Transverse colon (tissue), 4 donors: ENCODE measurements around the gene RGL3.

Source experiments
- EP300 ChIP-seq: sonication (generic); formaldehyde crosslinking; IDR thresholded peaks from one replicate; pipeline ENCODE4 v1.6.1; 2017; ENCODE audit warnings: antibody characterized with exemption, low read depth
- POLR2A ChIP-seq: fragments of 450-650 bp; IDR thresholded peaks from one replicate; pipeline ENCODE4 v1.6.1; 2016; ENCODE audit warnings: antibody characterized with exemption, mild to moderate bottlenecking, moderate library complexity
- POLR2AphosphoS5 ChIP-seq, 3 donors: sonication (generic); formaldehyde crosslinking; IDR thresholded peaks; one replicate each; pipeline ENCODE4 v1.6.1; 2016; ENCODE audit warnings: antibody characterized with exemption in 3 of 3
- TF ChIP-seq, protein P1 (sequence below), 5 experiments: fragments of 200-600 bp in 3 of 5; fragments of 450-650 bp in 2 of 5; sonication (generic) in 3 of 5; IDR thresholded peaks; 1 replicate in 2 of 5; 2 replicates in 3 of 5; pipeline ENCODE4 v1.5.1; 2016 to 2017; ENCODE audit warnings: antibody characterized with exemption in 5 of 5, inconsistent platforms in 3 of 5, mild to moderate bottlenecking in 2 of 5, moderate library complexity in 1 of 5

DNA sequence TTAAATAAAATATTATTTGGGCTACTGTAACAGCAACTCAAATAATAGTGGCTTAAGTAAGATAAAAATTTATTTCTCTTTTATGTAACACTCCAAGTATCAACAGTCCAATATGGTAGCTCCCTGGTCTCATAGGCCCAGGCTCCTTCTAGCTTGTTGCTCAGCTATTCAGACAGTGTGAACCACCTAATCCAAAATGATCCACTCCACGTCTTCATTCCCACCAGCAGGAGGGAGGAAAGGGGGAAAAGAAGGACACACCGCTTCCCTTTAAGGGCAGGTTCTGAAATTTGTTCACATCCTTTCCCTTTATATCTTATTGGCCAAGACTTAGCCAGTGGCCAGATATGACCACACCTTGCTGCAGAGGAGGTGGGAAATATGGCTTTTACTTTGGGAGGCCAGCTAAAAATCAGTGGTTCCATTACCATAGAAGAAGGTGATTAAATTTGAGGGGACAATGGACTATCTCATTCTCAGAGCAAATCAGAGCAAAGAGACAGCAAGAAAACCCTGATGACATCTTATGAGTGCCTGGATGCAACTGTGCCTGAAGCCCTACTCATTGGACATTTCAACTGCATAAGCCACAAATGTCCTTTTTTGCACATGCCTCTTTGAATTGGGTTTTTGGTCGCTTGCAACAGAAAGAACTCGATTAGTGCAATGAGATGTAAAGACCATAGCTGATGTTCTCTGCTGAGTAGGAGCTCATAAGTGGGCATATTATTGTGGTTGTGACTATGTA, 28.0 kb downstream of the RGL3 start:
- TF ChIP-seq, protein P1, sequence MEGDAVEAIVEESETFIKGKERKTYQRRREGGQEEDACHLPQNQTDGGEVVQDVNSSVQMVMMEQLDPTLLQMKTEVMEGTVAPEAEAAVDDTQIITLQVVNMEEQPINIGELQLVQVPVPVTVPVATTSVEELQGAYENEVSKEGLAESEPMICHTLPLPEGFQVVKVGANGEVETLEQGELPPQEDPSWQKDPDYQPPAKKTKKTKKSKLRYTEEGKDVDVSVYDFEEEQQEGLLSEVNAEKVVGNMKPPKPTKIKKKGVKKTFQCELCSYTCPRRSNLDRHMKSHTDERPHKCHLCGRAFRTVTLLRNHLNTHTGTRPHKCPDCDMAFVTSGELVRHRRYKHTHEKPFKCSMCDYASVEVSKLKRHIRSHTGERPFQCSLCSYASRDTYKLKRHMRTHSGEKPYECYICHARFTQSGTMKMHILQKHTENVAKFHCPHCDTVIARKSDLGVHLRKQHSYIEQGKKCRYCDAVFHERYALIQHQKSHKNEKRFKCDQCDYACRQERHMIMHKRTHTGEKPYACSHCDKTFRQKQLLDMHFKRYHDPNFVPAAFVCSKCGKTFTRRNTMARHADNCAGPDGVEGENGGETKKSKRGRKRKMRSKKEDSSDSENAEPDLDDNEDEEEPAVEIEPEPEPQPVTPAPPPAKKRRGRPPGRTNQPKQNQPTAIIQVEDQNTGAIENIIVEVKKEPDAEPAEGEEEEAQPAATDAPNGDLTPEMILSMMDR (IDR thresholded peaks at IDR 0.05) = no peak
- TF ChIP-seq POLR2AphosphoS5 (IDR thresholded peaks at IDR 0.05) (no peak), POLR2A (no peak), EP300 (no peak)
